MCF 10A (cell line): ENCODE measurements around the gene ASB7. TPM values are rescaled to one million over a fixed set of nuclear protein-coding genes. Genes with fewer than 3 reads are reported as not detected.

Source experiments
- BruUV-seq: library from RNA; stranded (reverse); fragments of 400-500 nt; replicated peaks from 2 replicates; lab custom pipeline; 2021; lab: Mats Ljungman, UMichigan
- CTCF ChIA-PET: fragments of 300-600 bp; sonication (Branson Sonifier 250); formaldehyde crosslinking; extraction: SDS; loops from one replicate; lab custom pipeline; 2021; ENCODE audit warnings: antibody characterized with exemption, inconsistent platforms; lab: Yijun Ruan, JAX
- POLR2A ChIA-PET: fragments of 300-600, 350-650 bp; sonication (Branson Sonifier 250); formaldehyde crosslinking; extraction: SDS; loops from one replicate; lab custom pipeline; 2020; ENCODE audit warnings: antibody characterized with exemption, inconsistent platforms; lab: Yijun Ruan, JAX
- DNase-seq: peaks from one replicate; pipeline ENCODE4 v3.0.0-alpha.2; 2018; ENCODE audit not compliant: unreplicated experiment
- H3K27ac Mint-ChIP-seq: one replicate; pipeline ENCODE4 v1.8.0; 2022; ENCODE audit warnings: mild to moderate bottlenecking, low read depth, mixed read lengths; ENCODE audit not compliant: unreplicated experiment
- H3K27me3 Mint-ChIP-seq: one replicate; pipeline ENCODE4 v1.8.0; 2022; ENCODE audit warnings: mixed read lengths; ENCODE audit not compliant: insufficient read depth, unreplicated experiment
- H3K36me3 Mint-ChIP-seq: one replicate; pipeline ENCODE4 v1.8.0; 2022; ENCODE audit warnings: mild to moderate bottlenecking, moderate library complexity, mixed read lengths; ENCODE audit not compliant: insufficient read depth, unreplicated experiment
- H3K4me1 Mint-ChIP-seq: one replicate; pipeline ENCODE4 v1.8.0; 2022; ENCODE audit warnings: mixed read lengths; ENCODE audit not compliant: insufficient read depth, unreplicated experiment
- H3K4me3 Mint-ChIP-seq: one replicate; pipeline ENCODE4 v1.8.0; 2022; ENCODE audit warnings: mild to moderate bottlenecking, moderate library complexity, mixed read lengths; ENCODE audit not compliant: unreplicated experiment
- H3K9me3 Mint-ChIP-seq: one replicate; pipeline ENCODE4 v1.8.0; 2022; ENCODE audit warnings: mixed read lengths; ENCODE audit not compliant: unreplicated experiment
- intact Hi-C: fragments of 100-400 bp; cut with micrococcal nuclease; formaldehyde crosslinking; loops from 2 replicates; pipeline ENCODE4 v1.14.1; 2022
- total RNA-seq: library from RNA; stranded (reverse); gene quantifications from 2 replicates; pipeline ENCODE4 v1.2.3, GENCODE V29; 2022
- TF ChIP-seq, protein P1 (sequence below): fragments of 200-600 bp; IDR thresholded peaks from one replicate; pipeline ENCODE4 v1.8.0; 2022; ENCODE audit warnings: antibody characterized with exemption, mild to moderate bottlenecking; ENCODE audit not compliant: unreplicated experiment

ASB7 gene
- total RNA-seq, 1 experiment from 2014 or later = 14.3 TPM

GRCh38 chr15:100688549-100689120 is 86.2 kb downstream of the ASB7 start:
- intact Hi-C loops = no loop called here
- no TSS peak for BruUV-seq
- ChIA-PET CTCF (no interaction called here), POLR2A (no interaction called here)
- DNase-seq = no peak
- H3K36me3 Mint-ChIP-seq = no peaks in the 10 kb centered on the region
- no peaks in the 10 kb centered on the region for H3K27me3 Mint-ChIP-seq
- TF ChIP-seq, protein P1, sequence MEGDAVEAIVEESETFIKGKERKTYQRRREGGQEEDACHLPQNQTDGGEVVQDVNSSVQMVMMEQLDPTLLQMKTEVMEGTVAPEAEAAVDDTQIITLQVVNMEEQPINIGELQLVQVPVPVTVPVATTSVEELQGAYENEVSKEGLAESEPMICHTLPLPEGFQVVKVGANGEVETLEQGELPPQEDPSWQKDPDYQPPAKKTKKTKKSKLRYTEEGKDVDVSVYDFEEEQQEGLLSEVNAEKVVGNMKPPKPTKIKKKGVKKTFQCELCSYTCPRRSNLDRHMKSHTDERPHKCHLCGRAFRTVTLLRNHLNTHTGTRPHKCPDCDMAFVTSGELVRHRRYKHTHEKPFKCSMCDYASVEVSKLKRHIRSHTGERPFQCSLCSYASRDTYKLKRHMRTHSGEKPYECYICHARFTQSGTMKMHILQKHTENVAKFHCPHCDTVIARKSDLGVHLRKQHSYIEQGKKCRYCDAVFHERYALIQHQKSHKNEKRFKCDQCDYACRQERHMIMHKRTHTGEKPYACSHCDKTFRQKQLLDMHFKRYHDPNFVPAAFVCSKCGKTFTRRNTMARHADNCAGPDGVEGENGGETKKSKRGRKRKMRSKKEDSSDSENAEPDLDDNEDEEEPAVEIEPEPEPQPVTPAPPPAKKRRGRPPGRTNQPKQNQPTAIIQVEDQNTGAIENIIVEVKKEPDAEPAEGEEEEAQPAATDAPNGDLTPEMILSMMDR = no peak
- no peak overlapping the region for H3K27ac Mint-ChIP-seq
- H3K4me3 Mint-ChIP-seq = no peak overlapping the region
- peaks cover 7% of the 10 kb centered on the region for H3K4me1 Mint-ChIP-seq
- no peaks in the 10 kb centered on the region for H3K9me3 Mint-ChIP-seq

GRCh38 chr15:100689131-100689899 is 86.9 kb downstream of the ASB7 start:
- intact Hi-C loops = no loop called here
- H3K9me3 Mint-ChIP-seq = no peaks in the 10 kb centered on the region
- TF ChIP-seq, protein P1 = no peak
- H3K4me1 Mint-ChIP-seq = peaks cover 7% of the 10 kb centered on the region
- ChIA-PET POLR2A (no interaction called here), CTCF (no interaction called here)
- H3K27me3 Mint-ChIP-seq = no peaks in the 10 kb centered on the region
- no peak overlapping the region for H3K4me3 Mint-ChIP-seq
- no peaks in the 10 kb centered on the region for H3K36me3 Mint-ChIP-seq
- no peak for DNase-seq
- BruUV-seq = no TSS peak
- no peak overlapping the region for H3K27ac Mint-ChIP-seq

GRCh38 chr15:100690032-100690794 is 87.8 kb downstream of the ASB7 start:
- ChIA-PET CTCF (no interaction called here), POLR2A (interaction anchor here (0.7 kb wide), 1 partner anchor 26 kb away, joined by 3 read pairs; no protein-coding TSS in a partner anchor)
- no peak for DNase-seq
- TF ChIP-seq, protein P1 = no peak
- Mint-ChIP-seq H3K27ac (no peak overlapping the region), H3K4me3 (no peak overlapping the region), H3K27me3 (no peaks in the 10 kb centered on the region), H3K4me1 (peaks cover 7% of the 10 kb centered on the region), H3K9me3 (no peaks in the 10 kb centered on the region), H3K36me3 (no peaks in the 10 kb centered on the region)
- intact Hi-C loops = no loop called here
- BruUV-seq = no TSS peak

- Mint-ChIP-seq H3K27me3 (no peaks in the 10 kb centered on the region), H3K36me3 (no peaks in the 10 kb centered on the region), H3K4me3 (no peak overlapping the region), H3K9me3 (no peaks in the 10 kb centered on the region), H3K4me1 (peaks cover 7% of the 10 kb centered on the region), H3K27ac (no peak overlapping the region)
- ChIA-PET CTCF (no interaction called here), POLR2A (interaction anchor here (0.7 kb wide), 1 partner anchor 26 kb away, joined by 3 read pairs; no protein-coding TSS in a partner anchor)
- TF ChIP-seq, protein P1 = no peak
- no TSS peak for BruUV-seq
- DNase-seq = no peak
- intact Hi-C loops = no loop called here
Observed at GRCh38 chr15:100690795-100691158, 88.4 kb downstream of the ASB7 start.
